K562 (cell line): ENCODE results near the gene SATB2.

Source experiments
- POLR2A ChIP-seq: fragments of 450-650 bp; conservative IDR thresholded peaks from 2 replicates; pipeline ENCODE4 v1.6.1; 2016
- STAG1 ChIP-seq: sonication (generic); formaldehyde crosslinking; IDR thresholded peaks from 2 replicates; pipeline ENCODE4 v1.5.0; 2020; ENCODE audit warnings: missing genetic modification reagents, borderline replicate concordance
- YY1 ChIP-seq, 3 experiments: IDR thresholded peaks; 2 replicates each; pipeline ENCODE4 v1.6.1; 2011; ENCODE audit warnings: low read length in 2 of 3, mild to moderate bottlenecking in 2 of 3, moderate library complexity in 2 of 3, borderline replicate concordance in 1 of 3, control low read depth in 1 of 3, low read depth in 1 of 3; ENCODE audit not compliant: insufficient read depth in 3 of 3, insufficient replicate concordance in 2 of 3, control insufficient read depth in 1 of 3, insufficient read length in 1 of 3; ENCODE audit errors: extremely low read depth in 1 of 3
- TF ChIP-seq, protein P1 (sequence below), 3 experiments: IDR thresholded peaks in 2 of 3; conservative IDR thresholded peaks in 1 of 3; 2 replicates each; pipeline ENCODE4 v1.5.1; 2011 to 2012; ENCODE audit warnings: low read length in 3 of 3, mild to moderate bottlenecking in 3 of 3, control low read depth in 2 of 3, improper control_type of control experiment in 1 of 3, inconsistent platforms in 1 of 3, low read depth in 1 of 3, mixed read lengths in 1 of 3, moderate library complexity in 1 of 3; ENCODE audit not compliant: insufficient read depth in 2 of 3

DNA sequence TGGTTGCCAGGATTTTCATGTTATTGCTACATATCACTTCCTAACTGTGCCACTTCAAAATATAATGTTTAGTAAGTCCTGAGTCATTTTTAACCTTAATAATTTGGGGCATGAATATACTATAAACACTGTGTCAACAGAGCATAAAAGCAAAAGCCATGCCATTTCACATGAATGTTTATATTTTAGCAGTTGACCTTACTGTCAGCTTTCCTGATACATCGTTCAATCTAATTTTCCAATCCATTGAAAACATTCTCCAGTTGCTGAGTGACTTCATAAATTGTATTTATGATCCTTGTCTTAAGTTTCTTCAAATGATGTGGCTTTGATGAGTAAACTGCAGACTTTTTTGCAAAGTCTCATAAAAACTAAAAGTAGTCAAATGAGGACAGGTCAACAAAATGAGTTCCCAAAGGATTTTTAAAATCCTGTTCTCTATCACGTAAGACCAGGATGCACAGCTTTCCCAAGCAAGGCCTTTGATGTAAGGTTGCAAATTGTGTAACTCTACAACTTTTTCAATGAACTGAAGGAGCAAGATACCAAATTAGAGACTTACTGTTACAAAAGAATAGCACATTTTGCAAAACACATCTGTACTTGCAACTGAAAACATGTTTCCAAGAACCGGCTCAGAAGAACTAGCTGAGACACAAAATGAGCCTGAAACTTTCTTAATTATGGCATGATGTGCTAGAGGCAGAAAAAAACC, 117.7 kb downstream of the SATB2 start:
- TF ChIP-seq, protein P1, sequence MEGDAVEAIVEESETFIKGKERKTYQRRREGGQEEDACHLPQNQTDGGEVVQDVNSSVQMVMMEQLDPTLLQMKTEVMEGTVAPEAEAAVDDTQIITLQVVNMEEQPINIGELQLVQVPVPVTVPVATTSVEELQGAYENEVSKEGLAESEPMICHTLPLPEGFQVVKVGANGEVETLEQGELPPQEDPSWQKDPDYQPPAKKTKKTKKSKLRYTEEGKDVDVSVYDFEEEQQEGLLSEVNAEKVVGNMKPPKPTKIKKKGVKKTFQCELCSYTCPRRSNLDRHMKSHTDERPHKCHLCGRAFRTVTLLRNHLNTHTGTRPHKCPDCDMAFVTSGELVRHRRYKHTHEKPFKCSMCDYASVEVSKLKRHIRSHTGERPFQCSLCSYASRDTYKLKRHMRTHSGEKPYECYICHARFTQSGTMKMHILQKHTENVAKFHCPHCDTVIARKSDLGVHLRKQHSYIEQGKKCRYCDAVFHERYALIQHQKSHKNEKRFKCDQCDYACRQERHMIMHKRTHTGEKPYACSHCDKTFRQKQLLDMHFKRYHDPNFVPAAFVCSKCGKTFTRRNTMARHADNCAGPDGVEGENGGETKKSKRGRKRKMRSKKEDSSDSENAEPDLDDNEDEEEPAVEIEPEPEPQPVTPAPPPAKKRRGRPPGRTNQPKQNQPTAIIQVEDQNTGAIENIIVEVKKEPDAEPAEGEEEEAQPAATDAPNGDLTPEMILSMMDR (IDR thresholded peaks at IDR 0.05 in 2 of 3, conservative IDR thresholded peaks at IDR 0.05 in 1 of 3; ENCODE audit: insufficient read depth in 2 of 3, low read depth in 1 of 3, low read length in 3 of 3) = no peak
- TF ChIP-seq POLR2A = no peak
- no peak for TF ChIP-seq YY1 (IDR thresholded peaks at IDR 0.05; ENCODE audit: borderline replicate concordance in 1 of 3, control insufficient read depth in 1 of 3, extremely low read depth in 1 of 3, insufficient read depth in 3 of 3, insufficient read length in 1 of 3, insufficient replicate concordance in 2 of 3, low read depth in 1 of 3, low read length in 2 of 3)
- no peak for TF ChIP-seq STAG1
